ENCODE measurements around the gene USP14.

- no peak for TF ChIP-seq CTCF (IDR thresholded peaks at IDR 0.05 in 8 of 11, conservative IDR thresholded peaks at IDR 0.05 in 3 of 11)
- no peak for TF ChIP-seq POLR2A (IDR thresholded peaks at IDR 0.05)
- TF ChIP-seq POLR2AphosphoS5 (IDR thresholded peaks at IDR 0.05), result no peak
Measured at GRCh38 chr18:195651-196050, 37.3 kb downstream of the USP14 start.

Data from spleen (tissue), 7 donors.